ENCODE measurements around the gene ATG101. TPM values are rescaled to one million over a fixed set of nuclear protein-coding genes. Genes with fewer than 3 reads are reported as not detected.

The ATG101 gene
- total and polyA plus RNA-seq, 2 of the 13 experiments (the other 11 are each of a cell fraction or from before 2014, with no cell fraction given), result 58.2 to 67.7 TPM

- TF ChIP-seq PHF8 (CRISPR knock-in tag; IDR thresholded peaks at IDR 0.05) (peak; percentile 54; the same call in 1 of the 2 replicates), EP300 (IDR thresholded peaks at IDR 0.05; ENCODE audit: low read depth in 2 of 2, low read length in 2 of 2) (no peak), EP300 (CRISPR knock-in tag; IDR thresholded peaks at IDR 0.05; ENCODE audit: borderline replicate concordance) (no peak), ZNF276 (CRISPR knock-in tag; IDR thresholded peaks at IDR 0.05; ENCODE audit: low read depth) (no peak), ZNF691 (CRISPR knock-in tag; IDR thresholded peaks at IDR 0.05; ENCODE audit: borderline replicate concordance, low read depth) (no peak), ATM (IDR thresholded peaks at IDR 0.05; ENCODE audit: borderline replicate concordance) (no peak), LCORL (IDR thresholded peaks at IDR 0.05) (no peak), LCORL (CRISPR knock-in tag; IDR thresholded peaks at IDR 0.05) (0 out of 2 replicates have a peak, but pooled peaks have one; percentile 0), POGZ (CRISPR knock-in tag; IDR thresholded peaks at IDR 0.05) (no peak), NFATC3 (CRISPR knock-in tag; IDR thresholded peaks at IDR 0.05) (no peak), BATF2 (CRISPR knock-in tag; IDR thresholded peaks at IDR 0.05) (no peak), MAX (IDR thresholded peaks at IDR 0.05) (no peak), CREB3 (CRISPR knock-in tag; IDR thresholded peaks at IDR 0.05) (no peak), MNT (IDR thresholded peaks at IDR 0.05) (no peak), ZNF782 (CRISPR knock-in tag; IDR thresholded peaks at IDR 0.05; ENCODE audit: borderline replicate concordance) (no peak), ZNF646 (CRISPR knock-in tag; IDR thresholded peaks at IDR 0.05) (no peak)
Measured at GRCh38 chr12:52070185-52070925, 577 bp downstream of the ATG101 start (continued).

Measured in HepG2 (cell line).